ENCODE measurements around the gene ZNF563.

The ZNF563 gene

DNA sequence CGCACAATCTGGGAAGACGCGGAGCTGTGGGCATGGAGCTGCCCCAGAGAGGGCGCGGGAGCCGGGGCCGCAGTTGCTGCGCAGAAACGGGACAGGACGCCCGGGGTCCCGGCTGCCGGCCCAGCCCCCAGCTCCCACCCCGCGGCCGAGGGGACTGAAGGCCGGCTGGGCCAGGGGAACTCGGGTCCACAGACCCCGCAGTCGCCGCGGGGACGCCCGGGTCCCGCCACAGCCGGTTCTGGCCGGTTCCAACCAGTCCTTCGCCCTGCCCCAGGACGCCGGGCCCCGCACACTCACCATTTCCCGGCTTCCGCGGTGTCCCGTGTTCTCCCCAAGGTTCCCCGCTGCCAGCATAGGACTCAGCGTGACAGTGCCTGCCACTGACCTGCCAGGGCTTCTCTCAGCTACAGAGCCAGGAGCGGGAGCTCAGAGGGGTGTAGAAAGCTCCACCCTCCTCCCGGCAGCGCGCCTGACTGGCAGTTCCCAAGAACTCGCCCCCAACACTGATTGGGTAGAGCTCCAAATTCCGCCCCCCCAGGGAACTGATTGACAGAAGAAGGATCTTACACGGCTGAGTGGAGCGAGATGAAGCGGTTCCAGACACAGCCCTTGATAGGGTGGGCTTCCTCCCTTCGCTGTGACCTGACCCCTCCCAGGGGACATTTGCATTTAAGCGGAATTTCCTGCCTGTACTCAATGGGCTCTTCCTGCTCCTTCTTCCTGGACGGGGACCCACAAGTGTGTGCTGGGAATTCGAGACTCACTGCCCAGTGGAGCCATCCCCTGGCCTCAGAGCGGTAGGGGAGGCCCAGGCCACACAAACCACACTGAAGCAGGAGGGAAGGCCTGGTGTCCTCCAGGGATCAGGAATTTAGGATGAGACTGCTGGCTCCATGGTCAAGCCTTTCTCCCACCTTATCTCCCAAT, 32.1 kb upstream of the ZNF563 start, which contains the start of gene ZNF442:
Gene ZNF442 (minus strand): TSS at position 448 of the 927 bp plus-strand sequence. CDS start 2,052 bp downstream, outside the sequence.
- peak; percentile 46 for TF ChIP-seq FOXP2 (optimal IDR thresholded peaks at IDR 0.05; ENCODE audit: borderline replicate concordance, extremely low read depth, extremely low read length, insufficient read depth)
- peak; percentile 58; the same call in 1 of the 2 replicates for TF ChIP-seq POLR2AphosphoS5 (IDR thresholded peaks at IDR 0.05; ENCODE audit: low read depth, low read length)
- no peak for TF ChIP-seq SIN3A (IDR thresholded peaks at IDR 0.05; ENCODE audit: borderline replicate concordance, insufficient read depth, low read length)

DNA sequence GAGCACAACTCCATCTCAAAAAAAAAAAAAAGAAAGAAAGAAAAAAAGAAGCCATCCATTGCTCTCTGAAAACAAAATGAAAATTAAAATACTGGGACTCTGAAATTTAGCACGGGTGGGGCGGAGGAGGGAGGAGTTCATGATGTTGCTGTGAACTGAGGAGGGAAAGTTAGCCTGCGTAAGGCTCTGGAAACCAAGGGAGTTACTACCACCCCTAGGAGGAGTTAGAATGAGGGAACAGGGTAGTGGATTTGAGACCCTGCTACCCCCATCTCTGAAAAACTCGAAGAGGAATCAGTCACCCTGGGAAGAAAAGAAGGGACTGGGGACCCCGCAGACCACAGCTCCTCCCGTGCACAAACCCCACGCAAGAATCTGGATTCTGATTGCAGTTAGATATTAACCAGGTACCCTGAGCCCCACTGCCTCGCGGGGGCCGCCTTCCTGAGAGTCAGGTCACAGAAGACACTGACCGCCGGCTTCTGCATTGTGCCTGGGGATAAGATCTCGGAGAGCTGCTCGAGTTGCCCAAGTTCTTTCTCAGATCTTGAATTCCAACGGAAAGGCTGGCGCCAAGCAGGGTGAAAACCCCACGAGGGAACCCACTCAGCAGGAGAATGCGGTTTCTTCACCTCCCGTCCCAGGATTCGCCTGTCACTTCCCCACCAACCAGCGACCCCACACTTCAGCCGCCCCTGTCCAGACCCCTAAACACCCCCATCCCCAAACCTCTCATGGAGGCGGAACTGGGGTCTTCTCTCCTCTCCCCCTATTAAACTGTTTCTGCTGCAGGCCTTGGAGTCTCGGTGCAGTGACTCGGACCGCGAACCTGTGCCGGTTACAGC, 31.2 kb upstream of the ZNF563 start:
- no peak for TF ChIP-seq POLR2AphosphoS5 (IDR thresholded peaks at IDR 0.05; ENCODE audit: low read depth, low read length)
- no peak for TF ChIP-seq TAF1 (IDR thresholded peaks at IDR 0.05; ENCODE audit: borderline replicate concordance, insufficient read depth, low read length)
- no peak for TF ChIP-seq FOXP2 (optimal IDR thresholded peaks at IDR 0.05; ENCODE audit: borderline replicate concordance, extremely low read depth, extremely low read length, insufficient read depth)
- no peak for TF ChIP-seq SIN3A (IDR thresholded peaks at IDR 0.05; ENCODE audit: borderline replicate concordance, insufficient read depth, low read length)

DNA sequence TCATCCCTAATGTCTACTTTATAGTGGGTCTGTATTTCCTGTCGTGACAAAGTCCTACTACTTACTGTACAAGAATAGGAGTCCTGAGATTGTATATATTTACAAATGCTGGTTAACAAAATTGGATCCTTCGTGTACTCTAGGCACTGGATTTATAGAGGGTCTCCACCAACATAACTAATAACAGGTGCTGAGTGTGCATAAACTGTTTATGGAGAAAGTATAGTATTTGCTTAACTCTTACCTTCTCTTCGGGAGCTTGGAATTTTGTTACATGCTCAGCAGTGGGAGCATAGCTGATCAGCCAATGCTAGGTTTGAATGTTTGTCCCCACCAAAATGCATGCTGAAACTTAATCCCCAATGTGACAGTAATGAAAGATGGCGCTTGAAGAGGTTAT, 19.9 kb upstream of the ZNF563 start:
- no peak for TF ChIP-seq POLR2AphosphoS5 (IDR thresholded peaks at IDR 0.05; ENCODE audit: low read depth, low read length)
- TF ChIP-seq, protein P1, sequence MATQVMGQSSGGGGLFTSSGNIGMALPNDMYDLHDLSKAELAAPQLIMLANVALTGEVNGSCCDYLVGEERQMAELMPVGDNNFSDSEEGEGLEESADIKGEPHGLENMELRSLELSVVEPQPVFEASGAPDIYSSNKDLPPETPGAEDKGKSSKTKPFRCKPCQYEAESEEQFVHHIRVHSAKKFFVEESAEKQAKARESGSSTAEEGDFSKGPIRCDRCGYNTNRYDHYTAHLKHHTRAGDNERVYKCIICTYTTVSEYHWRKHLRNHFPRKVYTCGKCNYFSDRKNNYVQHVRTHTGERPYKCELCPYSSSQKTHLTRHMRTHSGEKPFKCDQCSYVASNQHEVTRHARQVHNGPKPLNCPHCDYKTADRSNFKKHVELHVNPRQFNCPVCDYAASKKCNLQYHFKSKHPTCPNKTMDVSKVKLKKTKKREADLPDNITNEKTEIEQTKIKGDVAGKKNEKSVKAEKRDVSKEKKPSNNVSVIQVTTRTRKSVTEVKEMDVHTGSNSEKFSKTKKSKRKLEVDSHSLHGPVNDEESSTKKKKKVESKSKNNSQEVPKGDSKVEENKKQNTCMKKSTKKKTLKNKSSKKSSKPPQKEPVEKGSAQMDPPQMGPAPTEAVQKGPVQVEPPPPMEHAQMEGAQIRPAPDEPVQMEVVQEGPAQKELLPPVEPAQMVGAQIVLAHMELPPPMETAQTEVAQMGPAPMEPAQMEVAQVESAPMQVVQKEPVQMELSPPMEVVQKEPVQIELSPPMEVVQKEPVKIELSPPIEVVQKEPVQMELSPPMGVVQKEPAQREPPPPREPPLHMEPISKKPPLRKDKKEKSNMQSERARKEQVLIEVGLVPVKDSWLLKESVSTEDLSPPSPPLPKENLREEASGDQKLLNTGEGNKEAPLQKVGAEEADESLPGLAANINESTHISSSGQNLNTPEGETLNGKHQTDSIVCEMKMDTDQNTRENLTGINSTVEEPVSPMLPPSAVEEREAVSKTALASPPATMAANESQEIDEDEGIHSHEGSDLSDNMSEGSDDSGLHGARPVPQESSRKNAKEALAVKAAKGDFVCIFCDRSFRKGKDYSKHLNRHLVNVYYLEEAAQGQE (IDR thresholded peaks at IDR 0.05; ENCODE audit: insufficient read depth in 1 of 2, low read depth in 2 of 2, low read length in 2 of 2): no peak
- no peak for TF ChIP-seq SIN3A (IDR thresholded peaks at IDR 0.05; ENCODE audit: borderline replicate concordance, insufficient read depth, low read length)
- TF ChIP-seq TAF1 (IDR thresholded peaks at IDR 0.05; ENCODE audit: borderline replicate concordance, insufficient read depth, low read length): no peak
- no peak for TF ChIP-seq FOXP2 (optimal IDR thresholded peaks at IDR 0.05; ENCODE audit: borderline replicate concordance, extremely low read depth, extremely low read length, insufficient read depth)

DNA sequence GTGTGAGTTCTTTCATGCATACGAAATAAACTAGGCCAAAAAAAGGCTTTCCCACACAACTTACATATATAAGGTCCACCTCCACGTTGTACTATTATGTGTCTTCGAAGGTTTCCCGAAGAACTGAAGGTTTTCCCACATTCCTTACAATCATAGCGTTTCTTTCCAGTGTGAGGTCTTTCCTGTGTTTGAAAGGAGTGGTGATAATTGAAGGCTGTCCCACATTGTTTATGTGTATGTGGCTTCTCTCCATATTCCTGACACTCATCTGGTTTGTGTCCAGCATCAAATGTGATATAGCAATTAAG, 17.4 kb upstream of the ZNF563 start:
- TF ChIP-seq FOXP2 (optimal IDR thresholded peaks at IDR 0.05; ENCODE audit: borderline replicate concordance, extremely low read depth, extremely low read length, insufficient read depth) (no peak), TAF1 (IDR thresholded peaks at IDR 0.05; ENCODE audit: borderline replicate concordance, insufficient read depth, low read length) (no peak)
- TF ChIP-seq, protein P1 (IDR thresholded peaks at IDR 0.05; ENCODE audit: insufficient read depth in 1 of 2, low read depth in 2 of 2, low read length in 2 of 2): no peak

DNA sequence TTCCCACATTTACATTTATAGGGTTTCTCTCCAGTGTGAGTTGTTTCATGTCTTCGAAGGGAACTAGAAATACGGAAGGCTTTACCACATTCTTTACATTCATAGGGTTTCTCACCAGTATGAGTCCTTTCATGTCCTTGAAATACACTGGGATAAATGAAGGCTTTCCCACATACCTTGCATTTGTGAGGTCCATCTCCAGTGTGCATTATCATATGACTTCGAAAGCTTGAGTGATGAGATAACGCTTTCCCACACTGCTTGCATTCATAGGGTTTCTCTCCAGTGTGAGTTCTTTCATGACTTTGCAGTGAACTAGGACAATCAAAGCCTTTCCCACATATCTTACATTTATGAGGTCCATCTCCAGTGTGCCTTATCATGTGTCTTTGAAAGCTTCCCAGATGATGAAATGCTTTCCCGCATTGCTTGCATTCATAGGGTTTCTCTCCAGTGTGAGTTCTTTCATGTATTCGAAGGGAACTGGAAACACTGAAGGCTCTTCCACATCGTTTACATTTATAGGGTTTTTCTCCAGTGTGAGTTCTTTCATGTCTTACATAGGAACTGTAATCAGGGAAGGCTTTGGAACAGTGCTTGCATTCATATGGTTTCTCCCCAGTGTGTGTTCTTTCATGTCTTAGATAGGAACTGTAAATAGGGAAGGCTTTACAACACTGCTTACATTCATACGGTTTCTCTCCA, 16.9 kb upstream of the ZNF563 start:
- no peak for TF ChIP-seq TAF1 (IDR thresholded peaks at IDR 0.05; ENCODE audit: borderline replicate concordance, insufficient read depth, low read length)
- no peak for TF ChIP-seq FOXP2 (optimal IDR thresholded peaks at IDR 0.05; ENCODE audit: borderline replicate concordance, extremely low read depth, extremely low read length, insufficient read depth)
- no peak for TF ChIP-seq POLR2AphosphoS5 (IDR thresholded peaks at IDR 0.05; ENCODE audit: low read depth, low read length)
- TF ChIP-seq, protein P1 (IDR thresholded peaks at IDR 0.05; ENCODE audit: insufficient read depth in 1 of 2, low read depth in 2 of 2, low read length in 2 of 2): no peak
- TF ChIP-seq SIN3A (IDR thresholded peaks at IDR 0.05; ENCODE audit: borderline replicate concordance, insufficient read depth, low read length): no peak

Measured in PFSK-1 (cell line).